H1 (cell line): Measurements from ENCODE around the gene APBA3.

Source experiments
- BACH1 ChIP-seq: IDR thresholded peaks from 2 replicates; pipeline ENCODE4 v1.6.1; 2012; ENCODE audit warnings: low read length, improper control_type of control experiment
- CBX5 ChIP-seq: fragments of 300-800, 300-1000 bp; sonication (generic); IDR thresholded peaks from 2 replicates; pipeline ENCODE4 v1.7.1; 2016; ENCODE audit warnings: antibody characterized with exemption, low read length, low read depth
- CHD2 ChIP-seq: IDR thresholded peaks from 2 replicates; pipeline ENCODE4 v1.6.1; 2012; ENCODE audit warnings: low read length, improper control_type of control experiment
- CTCF ChIP-seq, 3 experiments: IDR thresholded peaks; 1 replicate in 2 of 3; 2 replicates in 1 of 3; pipeline versions ENCODE4 v1.5.1 to v1.6.1; 2011; ENCODE audit warnings: low read length in 3 of 3, mild to moderate bottlenecking in 3 of 3, inconsistent platforms in 2 of 3, low read depth in 1 of 3, moderate library complexity in 1 of 3; ENCODE audit not compliant: insufficient read depth in 1 of 3; ENCODE audit errors: control extremely low read depth in 1 of 3
- EGR1 ChIP-seq: IDR thresholded peaks from 2 replicates; pipeline ENCODE4 v1.6.1; 2011; ENCODE audit warnings: low read depth, low read length, borderline replicate concordance
- KDM5A ChIP-seq: fragments of 200-600 bp; IDR thresholded peaks from 2 replicates; pipeline ENCODE4 v1.7.1; 2012; ENCODE audit warnings: mild to moderate bottlenecking, low read length, inconsistent platforms, mixed read lengths
- POLR2A ChIP-seq, 2 experiments: IDR thresholded peaks; 1 replicate in 1 of 2; 2 replicates in 1 of 2; pipeline ENCODE4 v1.6.1; 2011; ENCODE audit warnings: low read depth in 2 of 2, low read length in 2 of 2, mild to moderate bottlenecking in 2 of 2; ENCODE audit errors: control extremely low read depth in 1 of 2

DNA sequence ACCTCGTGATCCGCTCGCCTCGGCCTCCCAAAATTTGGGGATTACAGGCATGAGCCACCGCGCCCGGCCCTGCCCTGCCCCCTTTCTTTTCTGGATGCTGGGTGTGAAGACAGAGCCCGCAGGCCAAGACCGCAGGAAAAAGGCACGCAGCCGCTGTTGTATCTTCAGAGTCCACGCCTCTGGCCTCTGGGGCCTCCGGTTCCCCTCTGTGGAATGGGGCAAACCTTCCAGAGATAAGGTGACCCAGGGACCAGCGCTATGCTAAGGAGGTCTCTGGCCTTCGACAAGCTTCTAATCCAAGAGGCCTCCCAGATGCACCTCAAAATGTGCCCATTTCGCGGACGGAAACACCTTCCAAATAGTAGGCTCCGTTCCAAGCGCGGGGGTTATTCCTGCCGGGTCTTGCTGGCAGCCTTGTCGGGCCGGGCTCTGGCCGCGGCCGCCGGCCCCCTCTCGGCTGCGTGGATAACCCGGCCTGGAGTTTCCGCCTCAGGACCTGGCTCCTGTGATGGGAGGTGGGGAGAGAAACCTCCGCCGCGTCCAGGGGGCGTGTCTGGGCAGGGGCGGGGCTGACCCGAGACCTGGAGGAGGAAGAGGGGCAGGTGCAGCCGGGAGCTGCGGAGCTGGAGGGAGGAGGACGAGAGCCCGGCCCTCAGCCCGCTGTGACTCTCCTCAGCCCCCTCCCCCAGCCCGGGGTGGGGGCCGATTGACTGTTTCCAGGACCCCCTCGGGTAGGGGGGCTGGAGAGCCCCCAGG lies 40.2 kb downstream of the APBA3 start:
- TF ChIP-seq CBX5 (no peak), CTCF (IDR thresholded peaks at IDR 0.05; ENCODE audit: control extremely low read depth in 1 of 3, insufficient read depth in 1 of 3, low read depth in 1 of 3, low read length in 3 of 3) (no peak), KDM5A (no peak), POLR2A (IDR thresholded peaks at IDR 0.05; ENCODE audit: control extremely low read depth in 1 of 2, low read depth in 2 of 2, low read length in 2 of 2) (no peak), EGR1 (peak; percentile 97), BACH1 (no peak), CHD2 (peak; percentile 71; the same call in 1 of the 2 replicates)
